Measurements from ENCODE around the gene HCN4. TPM values are rescaled to one million over a fixed set of nuclear protein-coding genes. Genes with fewer than 3 reads are reported as not detected.

Gene HCN4
- total RNA-seq, 1 donor from 2014 or later, result 0.17 TPM

DNA sequence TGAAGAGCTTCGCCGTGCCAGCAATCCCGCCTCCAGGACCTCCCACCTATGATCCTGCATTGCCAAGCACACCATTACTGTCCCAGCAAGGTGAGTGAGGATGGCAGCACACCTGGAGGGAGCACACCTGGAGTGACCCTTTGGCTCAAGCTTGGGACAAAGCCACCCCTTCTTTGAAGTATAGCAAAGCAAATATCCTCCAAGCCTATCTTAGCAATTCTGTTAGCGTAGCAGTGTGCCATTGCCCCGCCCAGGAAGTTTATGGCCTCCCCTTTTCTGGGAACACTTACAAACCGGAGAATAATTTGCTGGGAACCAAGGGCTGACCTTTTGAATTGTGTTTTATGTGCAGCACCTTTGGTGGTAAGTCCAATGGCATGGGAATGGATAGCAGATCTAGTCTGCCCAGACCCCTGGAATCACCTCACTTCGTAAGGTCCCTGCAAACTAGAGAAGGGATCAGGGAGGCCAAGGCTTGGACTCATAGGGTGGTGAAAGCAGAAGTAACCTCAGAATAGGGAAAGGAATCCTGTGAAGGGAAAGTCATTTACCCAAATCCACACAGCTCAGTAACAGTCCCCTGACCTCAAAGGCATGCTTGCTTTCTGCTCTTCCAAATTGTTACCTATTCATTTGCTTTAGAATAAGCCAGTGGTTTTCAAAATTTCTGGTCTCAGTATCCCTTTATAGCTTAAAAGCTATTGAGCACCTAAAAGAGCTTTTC lies 70.1 kb downstream of the HCN4 start:
- TF ChIP-seq, protein P1, sequence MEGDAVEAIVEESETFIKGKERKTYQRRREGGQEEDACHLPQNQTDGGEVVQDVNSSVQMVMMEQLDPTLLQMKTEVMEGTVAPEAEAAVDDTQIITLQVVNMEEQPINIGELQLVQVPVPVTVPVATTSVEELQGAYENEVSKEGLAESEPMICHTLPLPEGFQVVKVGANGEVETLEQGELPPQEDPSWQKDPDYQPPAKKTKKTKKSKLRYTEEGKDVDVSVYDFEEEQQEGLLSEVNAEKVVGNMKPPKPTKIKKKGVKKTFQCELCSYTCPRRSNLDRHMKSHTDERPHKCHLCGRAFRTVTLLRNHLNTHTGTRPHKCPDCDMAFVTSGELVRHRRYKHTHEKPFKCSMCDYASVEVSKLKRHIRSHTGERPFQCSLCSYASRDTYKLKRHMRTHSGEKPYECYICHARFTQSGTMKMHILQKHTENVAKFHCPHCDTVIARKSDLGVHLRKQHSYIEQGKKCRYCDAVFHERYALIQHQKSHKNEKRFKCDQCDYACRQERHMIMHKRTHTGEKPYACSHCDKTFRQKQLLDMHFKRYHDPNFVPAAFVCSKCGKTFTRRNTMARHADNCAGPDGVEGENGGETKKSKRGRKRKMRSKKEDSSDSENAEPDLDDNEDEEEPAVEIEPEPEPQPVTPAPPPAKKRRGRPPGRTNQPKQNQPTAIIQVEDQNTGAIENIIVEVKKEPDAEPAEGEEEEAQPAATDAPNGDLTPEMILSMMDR (conservative IDR thresholded peaks at IDR 0.05; ENCODE audit: low read depth, low read length), result no peak
- no peak overlapping the region for H3K4me3 ChIP-seq (ENCODE audit: low read depth, low read length)
- DNase-seq (ENCODE audit: low read depth), result no peak

DNA sequence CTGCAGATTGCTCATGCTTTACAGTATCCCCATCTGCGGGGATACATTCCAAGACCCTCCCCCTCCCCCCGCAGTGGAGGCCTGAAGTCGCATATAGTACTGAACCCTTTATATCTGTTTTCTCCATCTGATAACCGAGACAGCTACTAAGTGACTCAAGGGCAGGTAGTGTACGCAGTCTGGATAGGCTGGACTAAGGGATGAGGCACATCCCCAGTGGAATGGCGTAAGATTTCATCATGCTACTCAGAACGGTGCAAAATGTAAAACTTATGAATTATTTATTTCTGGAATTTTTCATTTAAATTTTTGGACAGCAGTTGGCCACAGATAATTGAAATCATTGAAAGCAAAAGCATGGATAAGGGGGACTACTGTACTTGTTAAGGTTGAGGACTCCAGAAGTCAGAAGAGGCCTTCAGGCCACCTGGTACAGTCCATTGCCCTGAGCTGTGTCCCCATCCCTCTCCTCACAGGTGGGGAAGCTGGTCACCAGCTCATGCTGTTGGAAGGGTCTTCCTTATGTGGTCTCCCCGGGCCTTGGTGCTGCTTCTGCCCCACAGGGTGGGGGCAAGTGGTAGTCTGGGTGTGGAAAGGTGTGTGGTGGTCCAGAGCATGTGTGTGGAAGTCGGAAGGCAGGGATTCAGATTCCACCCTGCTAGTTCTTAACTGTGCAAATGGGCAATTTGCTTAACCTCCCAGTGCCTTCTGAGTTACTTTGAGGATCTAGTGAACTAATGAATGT lies 72.0 kb downstream of the HCN4 start:
- TF ChIP-seq, protein P1 (conservative IDR thresholded peaks at IDR 0.05; ENCODE audit: low read depth, low read length), result no peak
- DNase-seq (ENCODE audit: low read depth), result no peak
- no peak overlapping the region for H3K4me3 ChIP-seq (ENCODE audit: low read depth, low read length)

- H3K4me3 ChIP-seq (ENCODE audit: low read depth, low read length), result no peak overlapping the region
- no peak for DNase-seq (ENCODE audit: low read depth)
- TF ChIP-seq, protein P1 (conservative IDR thresholded peaks at IDR 0.05; ENCODE audit: low read depth, low read length), result no peak
Observed at GRCh38 chr15:73295630-73296286, 73.0 kb downstream of the HCN4 start.

DNA sequence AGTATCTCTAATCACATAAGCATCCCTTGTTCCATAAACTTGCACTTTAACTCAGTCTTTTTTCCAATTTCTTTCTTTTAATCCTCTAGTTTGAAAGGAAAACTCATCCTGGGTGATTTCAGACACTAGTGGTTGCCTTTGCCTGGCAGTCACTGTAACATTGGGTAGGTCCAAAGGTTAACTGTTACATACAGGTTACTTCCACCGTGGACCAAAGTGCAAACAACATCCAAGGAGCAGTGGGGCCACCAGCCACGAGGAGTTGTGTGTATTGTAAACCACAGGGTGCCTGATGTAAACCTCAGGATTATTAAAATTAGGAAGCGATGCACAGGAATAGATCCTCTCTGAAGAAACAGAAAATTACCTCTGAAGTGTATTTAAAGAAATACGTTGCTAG lies 75.0 kb downstream of the HCN4 start:
- H3K4me3 ChIP-seq (ENCODE audit: low read depth, low read length), result no peak overlapping the region
- TF ChIP-seq, protein P1 (conservative IDR thresholded peaks at IDR 0.05; ENCODE audit: low read depth, low read length), result no peak
- no peak for DNase-seq (ENCODE audit: low read depth)

GRCh38 chr15:73291441-73291840 lies 77.3 kb downstream of the HCN4 start:
- TF ChIP-seq, protein P1 (conservative IDR thresholded peaks at IDR 0.05; ENCODE audit: low read depth, low read length), result no peak
- no peak overlapping the region for H3K4me3 ChIP-seq (ENCODE audit: low read depth, low read length)
- no peak for DNase-seq (ENCODE audit: low read depth)

DNA sequence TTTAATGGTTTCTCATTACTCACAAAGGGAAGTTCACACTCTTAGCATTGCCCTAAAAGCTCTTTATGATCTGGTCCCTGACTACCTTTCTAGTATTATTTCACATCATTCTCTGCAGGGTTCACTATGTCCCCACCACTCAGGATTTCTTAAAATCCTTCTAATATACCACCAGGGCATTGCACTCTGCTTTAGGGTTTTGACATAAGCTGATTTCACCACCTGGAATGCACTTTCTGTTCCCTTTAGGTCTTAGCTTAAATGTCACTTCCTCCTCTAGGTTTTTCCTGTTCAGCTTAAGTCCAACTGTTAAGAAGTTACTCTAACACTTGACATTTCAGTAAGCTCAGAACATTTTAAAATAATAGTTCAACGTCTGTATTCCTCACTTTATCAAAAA lies 81.7 kb downstream of the HCN4 start:
- H3K4me3 ChIP-seq (ENCODE audit: low read depth, low read length), result no peak overlapping the region
- TF ChIP-seq, protein P1 (conservative IDR thresholded peaks at IDR 0.05; ENCODE audit: low read depth, low read length), result no peak
- DNase-seq (ENCODE audit: low read depth), result no peak

All from epithelial cell of proximal tubule (primary cell).